Hematopoietic multipotent progenitor cell treated with erythropoietin and hydrocortisone succinate and interleukin-3 and kit ligand, for 15 days (in vitro differentiated cells): Measurements from ENCODE around the gene SERINC5.
A peak's percentile ranks its signal among the peaks of the same experiment; 100 is the strongest.
"Not testable (repeated sequence)": the region's sequence is repeated elsewhere in the genome, so short reads cannot be mapped to it uniquely, and the experiment has no call there.

Experiments used
- DNase-seq: peaks from one replicate; pipeline ENCODE4 v3.0.0-alpha.2; 2015; ENCODE audit warnings: low spot score

The SERINC5 gene

DNA sequence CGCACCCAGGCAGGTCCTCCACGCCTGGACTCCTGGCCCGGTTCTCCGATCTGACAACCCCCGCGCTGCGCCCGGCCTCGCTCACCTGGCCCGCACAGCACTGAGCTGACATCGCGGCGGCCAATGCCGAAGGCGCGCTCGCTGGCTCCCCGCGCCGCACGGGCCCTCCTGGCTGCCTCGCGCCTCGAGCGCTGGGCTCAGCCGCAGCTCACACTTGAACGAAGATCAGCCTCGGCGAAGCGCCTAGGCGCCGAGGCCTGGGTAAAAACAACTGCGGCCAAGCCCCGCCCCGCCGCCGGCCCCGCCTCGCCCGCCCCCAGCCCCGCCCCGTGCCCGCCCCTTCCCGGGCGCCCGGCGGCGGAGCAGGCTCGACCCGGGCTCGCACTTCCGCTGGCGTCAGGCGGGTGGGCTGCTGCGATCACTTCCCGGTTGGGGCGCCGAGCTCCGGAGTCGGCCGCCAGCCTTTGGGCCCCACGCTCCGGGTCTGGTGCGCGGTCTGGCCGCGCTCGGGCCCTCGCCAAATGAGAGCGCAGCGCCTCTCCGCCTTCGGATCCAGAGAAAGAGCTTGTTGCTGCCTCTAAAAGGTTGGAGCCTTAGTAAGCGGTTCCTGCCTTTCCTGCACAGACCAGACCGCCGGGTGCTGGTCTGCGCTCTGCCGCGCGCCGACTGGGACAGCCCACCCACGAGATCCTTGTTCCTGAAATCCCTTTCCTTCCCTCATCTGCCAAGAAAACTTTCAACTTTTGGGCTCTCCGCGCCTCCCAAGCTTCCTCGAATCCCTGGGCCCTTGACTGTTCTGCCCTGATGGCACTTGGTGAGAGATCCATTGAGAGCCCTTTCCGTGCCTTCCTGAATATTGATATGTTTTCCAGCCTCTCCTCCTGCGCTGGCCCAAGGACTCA is at the start of gene SERINC5:
Gene SERINC5, minus strand, starts transcription at position 238 of the 902 bp plus-strand sequence. Its CDS starts 126 bp downstream, at position 112.
- peak; percentile 86 for DNase-seq

DNA sequence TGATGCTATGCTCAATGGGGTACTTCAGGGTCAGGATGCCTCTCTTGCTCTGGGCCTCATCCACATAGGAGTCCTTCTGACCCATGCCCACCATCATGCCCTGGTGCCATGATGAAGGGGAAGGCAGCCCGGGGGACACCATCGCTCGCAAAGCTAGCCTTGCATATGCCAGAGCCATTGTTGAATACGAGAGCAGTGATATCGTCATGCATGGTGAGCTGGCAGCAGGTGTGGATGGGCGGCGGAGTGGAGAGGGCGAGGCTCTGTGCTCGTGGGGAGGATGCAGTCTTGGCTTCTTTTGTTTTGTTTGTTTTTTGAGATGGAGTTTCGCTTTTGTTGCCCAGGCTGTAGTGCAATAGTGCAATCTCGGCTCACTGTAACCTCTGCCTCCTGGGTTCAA is 46.8 kb upstream of the SERINC5 start:
- no peak for DNase-seq

DNA sequence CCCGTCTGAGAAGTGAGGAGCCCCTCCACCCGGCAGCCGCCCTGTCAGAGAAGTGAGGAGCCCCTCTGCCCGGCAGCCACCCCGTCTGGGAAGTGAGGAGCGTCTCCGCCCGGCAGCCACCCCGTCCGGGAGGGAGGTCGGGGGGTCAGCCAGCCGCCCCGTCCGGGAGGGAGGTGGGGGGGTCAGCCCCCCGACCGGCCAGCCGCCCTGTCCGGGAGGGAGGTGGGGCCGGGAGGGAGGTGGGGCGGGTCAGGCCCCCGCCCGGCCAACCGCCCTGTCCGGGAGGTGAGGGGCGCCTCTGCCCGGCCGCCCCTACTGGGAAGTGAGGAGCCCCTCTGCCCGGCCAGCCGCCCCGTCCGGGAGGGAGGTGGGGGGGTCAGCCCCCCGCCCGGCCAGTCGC is 45.5 kb upstream of the SERINC5 start:
- DNase-seq: not testable (repeated sequence)

DNA sequence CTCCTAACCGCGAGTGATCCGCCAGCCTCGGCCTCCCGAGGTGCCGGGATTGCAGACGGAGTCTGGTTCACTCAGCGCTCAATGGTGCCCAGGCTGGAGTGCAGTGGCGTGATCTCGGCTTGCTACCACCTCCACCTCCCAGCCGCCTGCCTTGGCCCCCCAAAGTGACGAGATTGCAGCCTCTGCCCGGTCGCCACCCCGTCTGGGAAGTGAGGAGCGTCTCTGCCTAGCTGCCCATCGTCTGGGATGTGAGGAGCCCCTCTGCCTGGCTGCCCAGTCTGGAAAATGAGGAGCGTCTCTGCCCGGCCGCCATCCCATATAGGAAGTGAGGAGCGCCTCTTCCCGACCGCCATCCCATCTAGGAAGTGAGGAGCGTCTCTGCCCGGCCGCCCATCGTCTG is 44.9 kb upstream of the SERINC5 start:
- not testable (repeated sequence) for DNase-seq

DNA sequence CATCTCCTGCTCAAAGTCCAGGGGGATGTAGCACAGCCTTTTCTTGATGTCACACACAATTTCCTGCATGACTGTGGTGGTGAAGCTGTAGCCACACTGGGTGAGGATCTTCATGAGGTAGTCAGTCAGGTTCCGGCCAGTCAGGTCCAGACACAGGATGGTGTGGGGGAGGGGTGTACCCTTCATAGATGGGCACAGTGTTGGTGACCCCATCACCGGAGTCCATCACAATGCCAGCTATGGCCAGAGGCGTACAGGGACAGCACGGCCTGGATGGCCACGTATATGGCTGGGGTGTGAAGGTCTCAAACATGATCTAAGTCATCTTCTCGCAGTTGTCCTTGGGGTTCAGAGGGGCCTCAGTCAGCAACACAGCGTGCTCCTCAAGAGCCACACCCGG is 44.3 kb upstream of the SERINC5 start:
- no peak for DNase-seq

DNA sequence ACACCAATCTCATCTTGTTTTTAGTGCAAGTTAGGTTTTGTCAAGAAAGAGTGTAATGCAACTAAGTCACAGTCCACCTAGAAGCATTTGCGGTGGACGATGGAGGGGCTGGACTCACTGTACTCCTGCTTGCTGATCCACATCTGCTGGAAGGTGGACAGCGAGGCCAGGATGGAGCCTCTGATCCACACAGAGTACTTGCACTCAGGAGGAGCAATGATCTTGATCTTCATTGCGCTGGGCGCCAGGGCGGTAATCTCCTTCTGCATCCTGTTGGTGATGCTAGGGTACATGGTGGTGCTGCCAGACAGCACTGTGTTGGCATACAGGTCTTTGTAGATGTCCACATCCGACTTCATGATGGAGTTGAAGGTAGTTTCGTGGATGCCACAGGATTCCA is 43.8 kb upstream of the SERINC5 start:
- no peak for DNase-seq

DNA sequence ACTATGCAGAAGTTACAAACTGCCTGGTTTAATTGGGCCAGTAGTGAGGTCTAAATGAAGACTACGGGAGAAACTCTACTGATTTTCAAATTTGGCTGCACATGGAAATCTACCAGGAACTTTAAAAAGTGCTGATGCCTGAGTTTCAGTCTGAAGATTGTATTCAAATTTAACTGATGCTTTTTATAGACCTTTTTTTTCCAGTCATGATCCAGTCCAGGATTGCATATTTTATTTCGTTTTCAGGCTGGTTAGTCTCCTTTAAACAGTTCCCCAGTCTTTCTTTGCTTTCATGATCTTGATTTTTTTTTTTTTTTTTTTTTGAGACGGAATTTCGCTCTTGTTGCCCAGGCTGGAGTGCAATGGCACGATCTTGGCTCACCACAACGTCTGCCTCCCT is 40.3 kb upstream of the SERINC5 start:
- DNase-seq: no peak

DNA sequence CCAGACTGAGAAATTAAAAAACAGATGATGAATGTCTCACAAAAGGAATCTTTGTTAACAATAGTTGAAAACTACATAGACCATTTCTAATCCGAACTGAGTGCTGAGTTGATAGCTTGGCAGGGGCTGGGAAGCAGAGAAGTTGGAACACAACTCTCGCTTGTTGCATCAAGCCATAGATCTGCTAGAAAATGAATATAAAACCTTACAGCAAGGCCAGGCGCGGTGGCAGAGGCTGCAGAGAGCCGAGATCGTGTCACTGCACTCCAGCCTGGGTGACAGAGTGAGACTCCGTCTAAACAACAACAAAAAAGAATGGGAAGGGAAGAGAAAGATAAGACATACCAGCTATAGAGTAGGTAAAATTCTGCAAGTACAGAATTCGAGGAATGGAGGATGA is 35.9 kb upstream of the SERINC5 start:
- DNase-seq: no peak

DNA sequence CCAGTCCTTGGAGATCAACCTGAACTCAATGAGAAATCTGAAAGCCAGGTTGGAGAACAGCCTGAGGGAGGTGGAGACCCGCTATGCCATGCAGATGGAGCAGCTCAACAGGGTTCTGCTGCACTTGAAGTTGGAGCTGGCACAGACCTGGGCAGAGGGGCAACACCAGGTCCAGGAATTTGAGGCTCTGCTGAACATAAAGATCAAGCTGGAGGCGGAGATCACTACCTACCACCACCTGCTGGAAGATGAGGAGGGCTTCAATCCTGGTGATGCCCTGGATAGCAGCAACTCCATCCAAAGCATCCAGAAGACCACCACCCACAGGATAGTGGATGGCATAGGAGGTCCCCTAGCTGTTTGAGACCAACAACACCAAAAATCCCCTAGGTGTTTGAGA is 33.5 kb upstream of the SERINC5 start:
- no peak for DNase-seq

DNA sequence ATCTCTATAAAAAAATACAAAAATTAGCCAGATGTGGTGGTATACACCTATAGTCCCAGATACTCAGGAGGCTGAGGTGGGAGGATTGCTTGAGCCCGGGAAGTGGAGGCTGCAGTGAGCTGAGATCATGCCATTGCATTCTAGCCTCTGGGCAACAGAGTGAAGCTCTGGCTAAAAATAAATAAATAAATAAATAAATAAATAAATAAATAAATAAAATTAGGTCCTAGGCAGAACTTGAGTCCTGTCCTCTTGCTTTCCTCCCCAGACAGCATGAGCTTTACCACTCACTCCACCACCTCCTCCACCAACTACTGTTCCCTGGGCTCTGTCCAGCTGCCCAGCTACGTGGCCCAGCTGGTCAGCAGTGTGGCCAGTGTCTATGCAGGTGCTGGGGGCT is 32.3 kb upstream of the SERINC5 start:
- DNase-seq: no peak

DNA sequence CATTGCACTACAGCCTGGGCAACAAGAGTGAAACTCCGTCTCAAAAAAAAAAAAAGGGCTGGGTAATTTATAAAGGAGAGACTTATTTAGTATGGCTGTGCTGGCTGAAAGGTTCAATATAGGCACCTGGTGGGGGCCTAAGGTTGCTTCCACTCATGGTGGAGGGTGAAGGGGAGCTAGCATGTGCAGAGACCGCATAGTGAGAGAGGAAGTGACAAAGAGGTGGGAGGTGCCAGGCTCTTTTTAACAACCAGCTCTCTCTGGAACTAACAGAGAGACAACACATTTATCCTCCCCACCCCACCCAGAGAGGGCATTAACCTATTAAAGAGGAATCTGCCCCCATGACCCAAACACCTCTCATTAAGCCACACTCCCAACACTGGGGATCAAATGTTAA is 28.9 kb upstream of the SERINC5 start:
- no peak for DNase-seq

DNA sequence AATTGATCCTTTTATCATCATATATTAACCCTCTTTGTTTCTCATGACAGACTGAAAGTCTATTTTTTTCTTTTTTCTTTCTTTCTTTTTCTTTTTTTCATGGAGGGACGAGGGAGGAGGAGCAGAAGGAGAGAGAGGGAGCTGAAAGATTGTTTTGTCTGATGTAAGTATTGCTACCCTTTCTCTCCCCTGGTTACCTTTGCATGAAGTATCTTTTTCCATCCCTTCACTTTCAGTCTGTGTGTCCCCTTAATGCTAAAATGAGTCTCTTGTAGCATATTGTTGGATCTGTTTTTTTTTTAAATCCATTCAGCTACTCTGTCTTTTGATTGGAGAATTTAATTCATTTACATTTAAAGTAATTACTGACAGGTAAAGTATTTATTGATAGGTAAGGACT is 27.5 kb upstream of the SERINC5 start:
- no peak for DNase-seq

DNA sequence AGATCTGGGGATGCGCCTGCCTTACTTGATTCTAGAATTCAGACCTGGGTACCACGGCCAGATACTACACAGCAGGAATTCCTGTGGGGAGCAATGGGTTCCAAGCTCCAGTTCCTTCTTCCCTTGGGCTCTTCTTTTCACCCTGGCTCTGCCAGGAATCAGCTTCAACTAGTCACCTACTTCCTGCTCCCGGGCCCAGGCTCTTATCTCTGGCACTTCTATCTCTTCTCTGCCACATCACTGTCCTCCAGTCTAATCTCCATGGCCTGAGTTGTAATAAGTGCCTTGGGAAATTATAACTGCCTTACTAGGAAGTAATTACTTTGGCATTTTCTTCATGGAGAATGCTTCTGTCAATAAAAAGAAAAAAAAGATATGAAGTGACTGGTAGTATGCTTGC is 26.2 kb upstream of the SERINC5 start:
- no peak for DNase-seq

DNA sequence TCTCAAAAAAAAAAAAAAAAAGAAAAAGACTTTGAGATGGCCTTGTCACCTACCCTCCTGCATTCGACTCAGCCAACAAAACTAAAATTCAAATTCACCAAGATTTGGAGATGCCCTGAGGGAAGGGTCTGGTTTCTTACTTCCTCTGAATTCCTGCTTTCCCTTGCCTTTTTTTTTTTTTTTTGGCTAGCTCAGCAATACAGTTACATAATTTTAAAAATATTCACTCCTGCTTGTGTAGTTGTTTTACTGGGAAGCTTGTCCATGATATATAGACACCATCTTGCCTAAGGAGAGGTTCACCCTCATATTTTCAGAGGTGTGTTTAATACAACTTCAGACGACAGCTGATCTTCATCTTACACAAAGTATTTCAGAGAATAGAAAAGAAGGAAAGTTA is 21.3 kb upstream of the SERINC5 start:
- DNase-seq: no peak

DNA sequence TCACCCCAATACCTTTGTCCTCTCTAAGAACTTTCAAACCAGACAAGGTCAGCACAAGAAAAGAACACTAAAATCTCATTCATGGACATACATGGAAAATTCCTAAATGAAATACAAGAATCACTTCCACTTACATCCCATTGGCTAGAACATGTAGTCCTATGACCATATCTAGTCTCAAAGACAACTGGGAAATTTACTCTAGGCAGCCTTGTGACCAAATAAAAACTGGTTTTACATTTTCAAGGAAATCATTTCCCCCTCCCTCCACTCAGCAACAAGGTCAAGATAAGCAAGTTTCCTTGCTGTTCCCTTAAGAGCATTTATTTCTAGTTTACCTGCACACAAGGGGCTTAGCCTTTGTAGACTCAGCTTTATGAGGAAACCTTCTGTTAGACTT is 20.3 kb upstream of the SERINC5 start:
- no peak for DNase-seq

DNA sequence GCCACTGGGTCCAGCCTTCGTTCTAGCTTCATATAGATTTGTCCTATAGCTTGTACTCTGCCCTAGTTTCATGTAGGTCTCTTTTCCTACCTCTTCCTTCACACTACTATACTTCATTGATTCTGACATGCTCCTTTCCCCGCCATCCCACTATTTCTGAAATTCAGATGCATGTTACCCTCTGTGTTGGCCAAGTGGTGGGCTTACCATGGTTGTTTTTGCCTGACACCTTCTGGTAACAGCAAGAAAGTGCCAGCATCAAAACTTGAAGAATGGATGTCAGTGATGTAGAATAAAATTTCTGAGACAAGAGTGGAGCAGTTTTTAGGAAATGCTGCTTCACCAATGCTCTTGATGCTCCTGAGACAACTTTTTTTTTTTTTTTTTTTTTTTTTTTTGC is 19.5 kb upstream of the SERINC5 start:
- DNase-seq: peak; percentile 54

DNA sequence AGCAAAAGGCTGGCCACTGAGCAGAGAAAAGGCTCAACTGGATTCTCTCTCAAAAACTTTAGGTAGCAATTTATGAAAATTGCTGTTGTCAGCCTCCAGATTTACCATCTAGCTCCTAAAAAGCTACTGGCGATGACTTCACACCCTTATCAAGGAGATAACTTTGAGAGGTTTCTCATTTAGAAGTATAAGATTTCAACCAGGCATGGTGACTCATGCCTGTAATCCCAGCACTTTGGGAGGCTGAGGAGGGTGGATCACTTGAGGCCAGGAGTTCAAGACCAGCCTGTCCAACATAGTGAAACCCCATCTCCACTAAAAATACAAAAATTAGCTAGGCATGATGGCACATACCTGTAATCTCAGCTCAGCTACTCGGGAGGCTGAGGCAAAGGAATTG is 14.7 kb upstream of the SERINC5 start:
- not testable (repeated sequence) for DNase-seq

DNA sequence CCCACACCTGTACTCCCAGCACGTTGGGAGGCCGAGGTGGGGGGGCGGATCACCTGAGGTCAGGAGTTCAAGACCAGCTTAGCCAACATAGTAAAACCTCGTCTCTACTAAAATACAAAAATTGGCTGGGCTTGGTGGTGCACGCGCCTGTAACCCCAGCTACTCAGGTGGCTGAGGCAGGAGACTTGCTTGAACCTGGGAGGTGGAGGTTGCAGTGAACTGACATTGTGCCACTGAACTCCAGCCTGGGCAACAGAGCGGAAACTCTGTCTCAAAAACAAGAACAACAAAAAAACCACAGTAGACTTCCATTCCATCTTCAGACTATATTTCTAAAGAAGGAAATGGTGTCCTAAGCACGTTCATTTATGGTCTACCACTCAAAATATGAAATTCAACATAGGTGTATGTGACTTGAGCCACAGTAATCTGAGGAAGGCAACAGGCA is 14.2 kb upstream of the SERINC5 start:
- no peak for DNase-seq

DNA sequence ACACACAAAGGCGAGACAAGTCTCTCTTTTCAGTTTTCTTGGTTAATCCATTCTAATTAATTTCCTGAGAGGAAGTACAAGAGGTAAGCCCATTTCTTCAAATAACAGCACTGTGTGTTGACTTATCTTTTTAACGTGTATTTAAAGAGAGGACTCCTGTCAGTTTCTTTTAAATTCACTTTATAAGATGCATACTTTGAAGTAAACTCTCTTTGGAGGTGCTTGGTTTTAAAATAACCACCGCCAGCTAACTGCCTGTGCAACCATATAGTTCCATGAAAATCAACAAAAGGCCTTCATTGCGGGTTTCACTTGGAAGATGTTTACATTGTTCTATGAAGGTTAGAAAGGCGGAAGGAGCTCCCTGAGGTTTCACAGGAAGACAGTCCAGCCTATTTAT is 13.1 kb upstream of the SERINC5 start:
- DNase-seq: no peak

DNA sequence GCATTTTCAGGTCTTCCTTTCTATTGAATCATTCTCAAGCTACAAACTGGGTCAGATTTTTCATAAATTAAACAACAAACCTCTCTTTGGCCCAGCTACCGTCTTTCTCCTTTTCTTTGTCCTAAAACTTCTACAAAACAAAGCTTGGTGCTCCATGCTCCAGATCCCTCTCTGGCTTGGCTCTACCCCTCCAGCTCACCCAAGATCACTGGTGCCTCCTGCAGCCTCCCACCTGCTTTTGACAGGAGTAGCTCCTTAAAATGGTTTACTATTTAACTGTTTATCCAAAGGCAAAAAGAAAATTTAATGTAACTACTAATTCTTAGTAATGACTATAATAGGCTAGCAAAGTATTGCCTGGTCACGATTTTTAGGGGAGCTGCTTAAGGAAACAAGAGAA is 10.7 kb upstream of the SERINC5 start:
- no peak for DNase-seq

DNA sequence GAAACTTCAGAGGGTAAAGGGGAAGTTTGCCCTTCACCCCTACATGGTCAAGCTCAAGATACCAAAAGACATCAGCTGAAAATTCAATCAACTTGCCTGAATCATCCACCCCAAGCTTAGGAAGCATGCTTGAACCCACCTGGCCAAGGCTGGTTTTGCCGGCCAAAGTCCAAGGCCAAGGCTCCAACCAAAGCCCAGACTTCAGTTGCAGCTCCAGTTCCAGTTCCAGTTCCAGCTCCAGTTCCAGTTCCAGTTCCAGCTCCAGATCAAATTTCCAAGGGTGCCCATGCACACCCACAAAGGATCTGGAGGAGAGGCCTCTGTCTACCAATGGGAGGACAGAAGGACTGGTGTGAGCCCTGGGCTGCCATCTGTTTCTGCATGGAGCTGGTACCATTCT is 4.6 kb upstream of the SERINC5 start:
- DNase-seq: no peak

DNA sequence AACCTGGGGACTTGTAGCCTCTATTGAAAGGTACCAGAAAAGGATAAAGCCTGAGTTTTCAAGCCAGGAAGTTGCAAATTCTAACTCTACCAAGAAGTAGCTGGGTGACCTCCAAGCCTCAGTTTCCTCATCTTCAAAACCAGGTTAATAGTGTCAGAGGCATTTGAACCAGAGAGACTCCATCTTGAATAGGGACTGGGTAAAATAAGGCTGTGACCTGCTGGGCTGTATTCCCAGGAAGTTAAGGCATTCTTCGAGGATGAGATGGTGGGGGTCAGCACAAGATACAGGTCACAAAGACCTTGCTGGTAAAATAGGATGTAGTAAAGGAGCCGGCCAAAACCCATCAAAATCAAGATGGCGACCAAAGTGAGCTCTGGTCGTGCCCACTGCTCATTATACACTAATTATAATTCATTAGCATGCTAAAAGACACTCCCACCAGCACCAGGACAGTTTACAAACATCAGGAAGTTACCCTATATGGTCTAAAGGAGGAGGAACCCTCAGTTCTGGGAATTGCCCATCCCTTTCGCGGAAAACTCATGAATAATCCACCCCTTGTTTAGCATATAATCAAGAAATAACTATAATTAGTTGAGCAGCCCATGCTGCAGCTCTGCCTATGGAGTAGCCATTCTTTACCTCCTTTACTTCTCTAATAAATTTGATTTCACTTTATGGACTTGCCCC is 3.8 kb upstream of the SERINC5 start:
- DNase-seq: no peak

DNA sequence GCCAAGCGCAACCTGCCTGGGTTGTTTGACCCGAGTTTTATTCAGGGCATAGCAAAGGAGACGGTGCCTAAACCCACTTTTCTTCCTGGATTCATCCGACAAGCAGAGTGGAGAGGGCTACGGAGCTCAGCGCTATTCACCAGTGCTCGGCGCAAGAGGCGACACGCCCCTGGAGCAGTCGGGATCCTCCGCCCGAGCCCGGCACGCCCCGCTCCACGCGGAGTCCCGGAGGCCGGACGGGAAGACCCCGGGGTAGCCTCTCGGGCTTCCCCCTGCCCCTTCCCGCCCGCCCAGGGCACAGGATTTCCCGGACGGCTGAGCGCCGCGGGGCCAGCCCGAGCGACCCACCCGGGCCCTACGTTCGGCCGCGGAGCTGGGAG is 427 bp downstream of the SERINC5 start:
- peak; percentile 64 for DNase-seq
